Vagina (tissue), 2 donors: ENCODE measurements around the gene CDKL5.

ENCODE experiments used
- POLR2A ChIP-seq, 2 donors: fragments of 450-650 bp; IDR thresholded peaks; one replicate each; pipeline ENCODE4 v1.6.1; 2017; ENCODE audit warnings: antibody characterized with exemption in 2 of 2, mild to moderate bottlenecking in 2 of 2, moderate library complexity in 2 of 2
- POLR2AphosphoS5 ChIP-seq, 2 donors: sonication (generic); formaldehyde crosslinking; IDR thresholded peaks; one replicate each; pipeline ENCODE4 v1.9.0; 2017; ENCODE audit warnings: antibody characterized with exemption in 2 of 2, mild to moderate bottlenecking in 2 of 2, low read depth in 1 of 2; ENCODE audit not compliant: insufficient read depth in 1 of 2
- TF ChIP-seq, protein P1 (sequence below), 3 experiments: fragments of 450-650 bp in 2 of 3; fragments of 200-600 bp in 1 of 3; sonication (generic) in 1 of 3; IDR thresholded peaks; one replicate each; pipeline ENCODE4 v1.5.1; 2017 to 2019; ENCODE audit warnings: antibody characterized with exemption in 3 of 3, mild to moderate bottlenecking in 2 of 3, moderate library complexity in 2 of 3

DNA sequence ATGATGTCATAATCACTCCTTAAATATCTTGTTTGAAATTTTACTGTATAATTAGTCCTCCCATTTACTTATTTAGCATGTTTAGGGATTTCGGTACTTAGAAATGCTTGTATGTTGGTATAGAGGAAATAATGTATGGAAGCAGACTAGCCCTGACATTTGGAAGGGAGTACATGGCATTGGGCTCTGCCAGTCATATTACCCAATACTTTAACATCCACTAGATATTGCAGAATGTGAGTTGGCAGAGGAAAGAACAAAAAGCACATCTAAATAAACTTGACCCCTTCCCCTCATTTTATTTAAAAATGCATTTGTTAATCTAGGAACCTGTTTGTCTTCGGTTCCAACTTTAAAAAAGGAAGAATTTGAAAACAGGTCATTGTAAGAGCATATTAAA is 168.7 kb downstream of the CDKL5 start:
- TF ChIP-seq POLR2A (IDR thresholded peaks at IDR 0.05): no peak
- TF ChIP-seq, protein P1, sequence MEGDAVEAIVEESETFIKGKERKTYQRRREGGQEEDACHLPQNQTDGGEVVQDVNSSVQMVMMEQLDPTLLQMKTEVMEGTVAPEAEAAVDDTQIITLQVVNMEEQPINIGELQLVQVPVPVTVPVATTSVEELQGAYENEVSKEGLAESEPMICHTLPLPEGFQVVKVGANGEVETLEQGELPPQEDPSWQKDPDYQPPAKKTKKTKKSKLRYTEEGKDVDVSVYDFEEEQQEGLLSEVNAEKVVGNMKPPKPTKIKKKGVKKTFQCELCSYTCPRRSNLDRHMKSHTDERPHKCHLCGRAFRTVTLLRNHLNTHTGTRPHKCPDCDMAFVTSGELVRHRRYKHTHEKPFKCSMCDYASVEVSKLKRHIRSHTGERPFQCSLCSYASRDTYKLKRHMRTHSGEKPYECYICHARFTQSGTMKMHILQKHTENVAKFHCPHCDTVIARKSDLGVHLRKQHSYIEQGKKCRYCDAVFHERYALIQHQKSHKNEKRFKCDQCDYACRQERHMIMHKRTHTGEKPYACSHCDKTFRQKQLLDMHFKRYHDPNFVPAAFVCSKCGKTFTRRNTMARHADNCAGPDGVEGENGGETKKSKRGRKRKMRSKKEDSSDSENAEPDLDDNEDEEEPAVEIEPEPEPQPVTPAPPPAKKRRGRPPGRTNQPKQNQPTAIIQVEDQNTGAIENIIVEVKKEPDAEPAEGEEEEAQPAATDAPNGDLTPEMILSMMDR (IDR thresholded peaks at IDR 0.05): no peak
- no peak for TF ChIP-seq POLR2AphosphoS5 (IDR thresholded peaks at IDR 0.05; ENCODE audit: insufficient read depth in 1 of 2, low read depth in 1 of 2)
